SJCRH30 (cell line): ENCODE results near the gene MAFB. TPM values are rescaled to one million over a fixed set of nuclear protein-coding genes. Genes with fewer than 3 reads are reported as not detected.

Source experiments
- DNase-seq, 2 experiments: peaks; one replicate each; pipeline ENCODE4 v3.0.0-alpha.2; 2015 to 2020
- H3K27ac ChIP-seq: fragments of 250-450 bp; sonication (Bioruptor Pico); 2 replicates; pipeline ENCODE4 v1.5.1; 2020; ENCODE audit warnings: mild to moderate bottlenecking, moderate library complexity
- H3K27me3 ChIP-seq: fragments of 250-450 bp; sonication (Bioruptor Pico); 2 replicates; pipeline ENCODE4 v1.5.1; 2020; ENCODE audit warnings: mild to moderate bottlenecking, moderate library complexity
- H3K36me3 ChIP-seq: fragments of 250-450 bp; sonication (Bioruptor Pico); 2 replicates; pipeline ENCODE4 v1.5.1; 2020; ENCODE audit warnings: mild to moderate bottlenecking, moderate library complexity
- H3K4me1 ChIP-seq: fragments of 250-450 bp; sonication (Bioruptor Pico); 2 replicates; pipeline ENCODE4 v1.5.1; 2020; ENCODE audit warnings: mild to moderate bottlenecking, moderate library complexity
- H3K4me3 ChIP-seq: fragments of 250-450 bp; sonication (Bioruptor Pico); 2 replicates; pipeline ENCODE4 v1.5.1; 2020; ENCODE audit warnings: mild to moderate bottlenecking, moderate library complexity
- H3K9me3 ChIP-seq: fragments of 250-450 bp; sonication (Bioruptor Pico); replicated peaks from 2 replicates; pipeline ENCODE4 v1.5.1; 2020; ENCODE audit warnings: mild to moderate bottlenecking, moderate library complexity
- total RNA-seq: library from RNA; depleted of rRNA; stranded (reverse); fragments of >200 nt; shearing (Covaris generic); gene quantifications from 2 replicates; pipeline ENCODE4 v1.2.3, GENCODE V29; 2014

The MAFB gene
- total RNA-seq, 1 experiment from 2014 or later = not detected

GRCh38 chr20:40714109-40714508 is 25.1 kb upstream of the MAFB start:
- Histone ChIP-seq H3K9me3 (no peaks in the 10 kb centered on the region), H3K36me3 (no peaks in the 10 kb centered on the region), H3K4me1 (no peaks in the 10 kb centered on the region), H3K27ac (no peak overlapping the region), H3K27me3 (peaks cover 72% of the 10 kb centered on the region), H3K4me3 (no peak overlapping the region)
- no peak for DNase-seq

- DNase-seq = no peak
- no peak overlapping the region for H3K27ac ChIP-seq
Measured at GRCh38 chr20:40713508-40713907, 24.5 kb upstream of the MAFB start.

GRCh38 chr20:40711079-40711478 is 22.0 kb upstream of the MAFB start:
- H3K4me3 ChIP-seq = no peak overlapping the region
- H3K27ac ChIP-seq = no peak overlapping the region
- no peaks in the 10 kb centered on the region for H3K4me1 ChIP-seq
- H3K9me3 ChIP-seq = no peaks in the 10 kb centered on the region
- H3K27me3 ChIP-seq = peaks cover 55% of the 10 kb centered on the region
- H3K36me3 ChIP-seq = no peaks in the 10 kb centered on the region
- no peak for DNase-seq

More at GRCh38 chr20:40713508-40713907, 24.5 kb upstream of the MAFB start:
- no peaks in the 10 kb centered on the region for H3K36me3 ChIP-seq
- H3K27me3 ChIP-seq = peaks cover 67% of the 10 kb centered on the region
- no peaks in the 10 kb centered on the region for H3K4me1 ChIP-seq
- no peak overlapping the region for H3K4me3 ChIP-seq
- H3K9me3 ChIP-seq = no peaks in the 10 kb centered on the region

GRCh38 chr20:40710603-40711002 is 21.6 kb upstream of the MAFB start:
- peaks cover 50% of the 10 kb centered on the region for H3K27me3 ChIP-seq
- no peaks in the 10 kb centered on the region for H3K4me1 ChIP-seq
- no peaks in the 10 kb centered on the region for H3K36me3 ChIP-seq
- H3K9me3 ChIP-seq = no peaks in the 10 kb centered on the region
- H3K27ac ChIP-seq = no peak overlapping the region
- no peak for DNase-seq
- no peak overlapping the region for H3K4me3 ChIP-seq

- Histone ChIP-seq H3K9me3 (no peaks in the 10 kb centered on the region), H3K4me1 (no peaks in the 10 kb centered on the region), H3K27me3 (peaks cover 26% of the 10 kb centered on the region), H3K4me3 (no peak overlapping the region), H3K27ac (no peak overlapping the region), H3K36me3 (no peaks in the 10 kb centered on the region)
- DNase-seq = peak in 1 of 2 experiments; percentile 12
Measured at GRCh38 chr20:40706977-40707582, 18.0 kb upstream of the MAFB start.

GRCh38 chr20:40705413-40705812 is 16.4 kb upstream of the MAFB start:
- no peak for DNase-seq
- Histone ChIP-seq H3K36me3 (no peaks in the 10 kb centered on the region), H3K27ac (no peak overlapping the region), H3K4me3 (no peak overlapping the region), H3K4me1 (no peaks in the 10 kb centered on the region), H3K27me3 (peaks cover 14% of the 10 kb centered on the region), H3K9me3 (no peaks in the 10 kb centered on the region)

GRCh38 chr20:40704828-40705227 is 15.8 kb upstream of the MAFB start:
- no peak overlapping the region for H3K27ac ChIP-seq
- H3K4me1 ChIP-seq = no peaks in the 10 kb centered on the region
- H3K27me3 ChIP-seq = peaks cover 11% of the 10 kb centered on the region; the same call in 1 of the 2 replicates
- no peak for DNase-seq
- H3K9me3 ChIP-seq = no peaks in the 10 kb centered on the region
- H3K36me3 ChIP-seq = no peaks in the 10 kb centered on the region
- no peak overlapping the region for H3K4me3 ChIP-seq

GRCh38 chr20:40703975-40704530 is 15.0 kb upstream of the MAFB start:
- H3K4me1 ChIP-seq = no peaks in the 10 kb centered on the region
- H3K9me3 ChIP-seq = no peaks in the 10 kb centered on the region
- H3K27me3 ChIP-seq = peaks cover 11% of the 10 kb centered on the region; the same call in 1 of the 2 replicates
- H3K4me3 ChIP-seq = no peak overlapping the region
- DNase-seq = no peak
- H3K27ac ChIP-seq = no peak overlapping the region
- no peaks in the 10 kb centered on the region for H3K36me3 ChIP-seq

- Histone ChIP-seq H3K4me3 (no peak overlapping the region), H3K36me3 (no peaks in the 10 kb centered on the region), H3K27me3 (peaks cover 6% of the 10 kb centered on the region), H3K9me3 (no peaks in the 10 kb centered on the region), H3K4me1 (no peaks in the 10 kb centered on the region), H3K27ac (no peak overlapping the region)
- peak in 1 of 2 experiments; percentile 16 for DNase-seq
Measured at GRCh38 chr20:40702504-40702903, 13.5 kb upstream of the MAFB start.

- DNase-seq = no peak
- H3K4me1 ChIP-seq = no peaks in the 10 kb centered on the region
- H3K36me3 ChIP-seq = no peaks in the 10 kb centered on the region
- H3K4me3 ChIP-seq = no peak overlapping the region
- no peak overlapping the region for H3K27ac ChIP-seq
- peaks cover 11% of the 10 kb centered on the region for H3K27me3 ChIP-seq
- H3K9me3 ChIP-seq = no peaks in the 10 kb centered on the region
Measured at GRCh38 chr20:40698744-40699143, 9.7 kb upstream of the MAFB start.

- H3K27me3 ChIP-seq = peaks cover 12% of the 10 kb centered on the region
Measured at GRCh38 chr20:40698281-40698680, 9.2 kb upstream of the MAFB start.

GRCh38 chr20:40697541-40697940 is 8.5 kb upstream of the MAFB start:
- H3K27me3 ChIP-seq = peaks cover 16% of the 10 kb centered on the region
- H3K36me3 ChIP-seq = no peaks in the 10 kb centered on the region
- no peaks in the 10 kb centered on the region for H3K4me1 ChIP-seq
- no peaks in the 10 kb centered on the region for H3K9me3 ChIP-seq
- H3K27ac ChIP-seq = no peak overlapping the region
- no peak overlapping the region for H3K4me3 ChIP-seq
- DNase-seq = no peak

More at GRCh38 chr20:40698281-40698680, 9.2 kb upstream of the MAFB start:
- no peak overlapping the region for H3K4me3 ChIP-seq
- H3K36me3 ChIP-seq = no peaks in the 10 kb centered on the region
- no peak overlapping the region for H3K27ac ChIP-seq
- no peaks in the 10 kb centered on the region for H3K4me1 ChIP-seq
- H3K9me3 ChIP-seq = no peaks in the 10 kb centered on the region
- DNase-seq = no peak

- H3K27ac ChIP-seq = no peak overlapping the region
- no peaks in the 10 kb centered on the region for H3K36me3 ChIP-seq
- H3K4me3 ChIP-seq = no peak overlapping the region
- no peak for DNase-seq
- H3K9me3 ChIP-seq = no peaks in the 10 kb centered on the region
- peaks cover 28% of the 10 kb centered on the region for H3K27me3 ChIP-seq
- no peaks in the 10 kb centered on the region for H3K4me1 ChIP-seq
Measured at GRCh38 chr20:40695214-40695613, 6.2 kb upstream of the MAFB start.

GRCh38 chr20:40694246-40694645 is 5.2 kb upstream of the MAFB start:
- H3K36me3 ChIP-seq = no peaks in the 10 kb centered on the region
- H3K9me3 ChIP-seq = no peaks in the 10 kb centered on the region
- H3K27ac ChIP-seq = no peak overlapping the region
- DNase-seq = peak in 1 of 2 experiments; percentile 19
- no peaks in the 10 kb centered on the region for H3K4me1 ChIP-seq
- H3K27me3 ChIP-seq = peaks cover 28% of the 10 kb centered on the region
- no peak overlapping the region for H3K4me3 ChIP-seq

GRCh38 chr20:40692240-40693011 is 3.4 kb upstream of the MAFB start:
- no peak for DNase-seq
- Histone ChIP-seq H3K36me3 (no peaks in the 10 kb centered on the region), H3K4me1 (no peaks in the 10 kb centered on the region), H3K27ac (no peak overlapping the region), H3K27me3 (peaks cover 27% of the 10 kb centered on the region), H3K4me3 (no peak overlapping the region), H3K9me3 (no peaks in the 10 kb centered on the region)
